ENCODE data around the gene SERTAD1. TPM values are rescaled to one million over a fixed set of nuclear protein-coding genes. Genes with fewer than 3 reads are reported as not detected.

SERTAD1 gene
- total RNA-seq, 1 experiment from 2014 or later = 21.7 TPM

- DNase-seq (ENCODE audit: low read depth) = no peak
Measured at GRCh38 chr19:40407714-40408597, 17.8 kb downstream of the SERTAD1 start.

GRCh38 chr19:40403262-40403984, 22.4 kb downstream of the SERTAD1 start:
- DNase-seq (ENCODE audit: low read depth) = peak; percentile 84

DNA sequence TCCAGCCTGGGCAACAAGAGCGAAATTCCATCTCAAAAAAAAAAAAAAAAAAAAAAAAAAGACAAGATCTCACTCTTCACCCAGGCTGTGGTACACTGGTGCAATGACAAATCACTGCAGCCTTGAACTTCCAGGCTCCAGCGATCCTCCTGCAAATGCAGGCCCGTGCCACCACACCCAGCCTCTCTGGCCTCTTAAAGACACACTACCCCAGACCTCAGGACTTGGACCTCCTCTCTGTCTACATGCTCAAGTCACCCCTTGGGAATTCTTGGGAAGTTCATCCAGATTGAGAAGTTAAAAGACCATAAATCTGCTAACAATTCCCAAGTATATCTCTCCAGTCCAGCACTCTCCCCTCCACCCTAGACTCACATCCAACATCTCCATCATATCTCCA, 25.2 kb downstream of the SERTAD1 start:
- DNase-seq (ENCODE audit: low read depth) = no peak

DNA sequence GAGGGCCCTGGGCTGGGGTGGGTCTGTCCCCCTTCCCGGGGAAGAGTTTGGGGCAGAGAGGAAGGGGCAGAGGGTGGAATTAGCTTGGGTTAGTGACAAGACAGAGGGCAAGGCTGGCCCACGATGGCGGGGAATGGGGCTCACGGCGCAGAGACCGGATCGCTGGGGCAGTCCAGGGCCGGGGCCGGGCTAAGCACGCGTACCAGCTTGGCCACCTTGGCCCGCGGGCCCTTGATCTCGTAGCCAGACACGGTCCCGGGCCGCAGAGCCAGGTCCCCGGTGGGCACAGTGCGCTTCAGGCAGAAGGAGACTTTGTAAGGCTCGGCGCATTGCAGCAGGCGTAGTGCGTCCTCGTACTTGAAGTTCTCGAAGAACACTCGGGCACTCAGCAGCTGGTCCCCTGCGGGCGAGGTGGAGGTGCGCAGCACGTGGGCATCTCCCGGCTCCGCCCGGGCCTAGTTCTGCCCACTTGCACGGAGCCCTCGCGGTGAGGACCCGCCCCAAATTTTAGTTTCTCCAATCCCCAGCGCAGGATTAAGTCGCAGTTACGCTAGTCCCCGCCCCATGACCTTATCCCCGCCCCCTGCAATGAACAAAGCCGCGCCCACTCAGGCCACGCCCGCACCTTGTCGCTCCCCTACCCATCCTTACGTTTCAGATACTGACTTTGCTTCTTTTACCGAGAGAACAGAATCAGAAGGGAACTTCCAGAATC, 27.2 kb downstream of the SERTAD1 start:
- no peak for DNase-seq (ENCODE audit: low read depth)

DNA sequence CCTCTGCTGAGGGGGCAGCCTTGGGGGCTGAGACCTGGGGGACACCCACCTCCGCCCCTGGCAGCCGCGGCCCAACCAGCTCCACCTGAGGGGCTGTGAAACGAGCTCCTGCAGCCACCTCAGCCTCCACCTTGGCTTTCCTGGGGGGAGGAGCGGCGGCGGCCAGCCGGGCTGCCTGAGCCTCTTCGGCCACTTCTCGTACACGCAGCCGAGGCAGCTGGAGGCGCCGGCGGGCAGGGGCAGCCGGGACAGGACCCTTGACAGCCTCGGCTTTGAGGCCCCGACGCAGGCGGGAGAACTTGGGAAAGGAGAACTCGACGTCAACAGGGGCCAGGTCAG, 28.3 kb downstream of the SERTAD1 start:
- DNase-seq (ENCODE audit: low read depth) = no peak

DNA sequence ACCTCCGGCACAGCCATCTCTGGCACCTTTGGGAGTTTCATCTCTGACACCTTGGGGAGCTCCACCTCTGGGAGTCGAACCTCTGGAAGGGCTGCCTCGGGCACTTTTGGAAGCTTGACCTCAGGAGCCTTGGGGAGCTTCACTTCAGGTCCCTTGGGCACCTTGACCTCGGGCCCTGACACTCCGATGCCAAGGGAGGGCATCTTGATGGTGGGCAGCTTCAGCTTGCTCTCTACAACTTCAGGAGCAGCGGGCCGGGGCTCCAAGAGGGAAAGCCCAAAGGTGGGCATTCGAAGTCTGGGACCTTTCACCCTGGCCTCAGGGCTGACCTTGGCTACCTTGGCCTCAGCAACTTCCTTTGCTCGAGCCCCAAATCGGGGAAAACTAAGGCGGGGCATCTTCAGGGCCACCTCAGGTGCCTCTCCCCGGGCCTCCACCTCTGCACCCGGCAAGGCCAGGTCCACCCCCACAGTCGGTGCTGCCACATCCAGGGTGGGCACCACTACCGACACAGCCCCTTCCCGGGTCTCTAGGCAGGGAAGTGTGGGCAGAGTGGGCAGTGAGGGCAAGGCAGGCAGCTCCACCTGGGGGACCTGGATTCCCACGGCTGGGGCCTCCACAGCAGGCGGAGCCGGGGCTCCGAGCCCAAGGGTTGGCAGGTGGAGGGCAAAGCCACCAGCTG, 28.8 kb downstream of the SERTAD1 start:
- no peak for DNase-seq (ENCODE audit: low read depth)

DNA sequence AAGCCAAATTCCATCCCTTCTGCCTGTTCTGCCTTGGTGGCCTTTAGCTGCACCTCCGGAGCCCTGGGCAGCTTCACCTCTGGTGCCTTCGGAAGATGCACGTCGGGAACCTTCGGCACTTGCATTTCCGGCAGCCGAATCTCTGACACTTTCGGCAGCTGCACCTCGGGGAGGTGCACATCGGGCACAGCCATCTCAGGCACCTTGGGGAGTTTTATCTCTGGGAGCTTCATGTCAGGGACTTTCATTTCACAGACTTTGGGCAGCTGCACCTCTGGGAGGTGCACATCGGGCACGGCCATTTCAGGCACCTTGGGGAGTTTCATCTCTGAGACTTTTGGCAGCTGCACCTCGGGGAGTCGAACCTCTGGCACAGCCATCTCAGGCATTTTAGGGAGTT, 29.8 kb downstream of the SERTAD1 start:
- no peak for DNase-seq (ENCODE audit: low read depth)

GRCh38 chr19:40394816-40395210, 31.0 kb downstream of the SERTAD1 start:
- no peak for DNase-seq (ENCODE audit: low read depth)

DNA sequence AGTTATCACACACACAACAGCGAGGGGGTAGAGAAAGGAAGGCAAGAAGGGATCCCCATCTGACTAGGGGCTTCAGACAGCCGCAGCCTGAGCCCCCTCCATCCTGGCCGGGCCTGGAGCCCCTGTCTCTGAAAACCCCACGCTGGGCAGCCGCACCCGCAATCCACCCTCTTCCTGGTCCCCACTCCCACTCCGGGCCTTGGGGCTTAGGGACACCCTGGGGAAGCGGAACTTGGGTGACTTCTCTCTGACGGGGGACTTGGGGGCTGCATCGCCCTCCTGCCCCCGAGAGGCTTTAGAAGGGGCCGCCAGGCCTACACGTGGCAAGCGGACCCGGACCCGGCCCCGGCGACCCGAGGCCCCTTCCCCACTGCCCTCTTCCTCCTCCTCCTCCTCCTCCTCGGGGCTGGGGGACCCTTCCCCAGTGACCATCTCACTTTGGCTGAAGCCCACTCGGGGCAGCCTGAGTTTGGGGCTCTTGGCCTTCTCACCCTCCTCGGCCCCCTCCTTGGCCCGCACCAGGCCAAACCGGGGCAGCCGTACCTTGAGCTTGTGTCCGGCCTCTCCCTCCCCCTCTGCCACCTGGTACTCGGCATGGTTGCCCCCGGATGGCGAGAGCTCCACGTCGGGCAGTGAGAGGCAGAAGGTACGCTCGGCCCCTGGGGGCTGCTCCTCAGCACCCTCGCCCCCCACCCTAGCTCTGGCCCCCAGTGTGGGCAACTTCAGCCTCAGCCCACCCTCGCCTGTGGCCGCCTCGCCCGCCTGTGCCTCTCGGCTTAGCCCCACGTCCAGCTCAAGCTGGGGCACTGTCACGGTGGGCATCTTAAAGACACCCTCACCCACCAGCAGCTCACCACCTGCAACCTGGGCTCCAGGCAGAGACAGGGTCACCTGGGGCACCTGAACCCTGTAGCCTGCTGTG, 31.6 kb downstream of the SERTAD1 start:
- no peak for DNase-seq (ENCODE audit: low read depth)

- no peak for DNase-seq (ENCODE audit: low read depth)
Measured at GRCh38 chr19:40392894-40393517, 32.8 kb downstream of the SERTAD1 start.

DNA sequence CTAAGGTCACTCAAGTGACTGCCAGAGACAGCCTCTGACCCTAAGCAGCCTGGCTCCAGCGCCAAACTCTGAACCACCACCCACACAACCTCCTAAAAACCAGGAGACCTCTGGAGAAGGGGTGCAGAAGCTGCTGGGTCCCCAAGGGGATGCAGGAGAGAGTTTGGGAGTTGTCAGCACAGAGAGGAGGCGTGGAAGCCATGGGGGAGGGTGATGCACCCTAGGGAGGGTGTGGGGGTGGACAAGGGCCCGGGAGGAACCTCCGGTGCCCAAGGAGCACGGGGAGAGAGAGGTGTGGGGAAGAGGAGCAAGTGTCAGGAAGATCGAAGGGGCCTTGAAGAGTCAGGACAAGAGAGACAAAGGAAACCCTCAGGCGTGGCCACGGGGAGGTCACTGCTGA, 33.7 kb downstream of the SERTAD1 start:
- no peak for DNase-seq (ENCODE audit: low read depth)

- DNase-seq (ENCODE audit: low read depth) = no peak
Measured at GRCh38 chr19:40390084-40390742, 35.6 kb downstream of the SERTAD1 start, which contains the start of gene HIPK4. TSS of gene HIPK4 (minus strand) at chr19:40390181. CDS start at chr19:40389902, 279 bp downstream.

- DNase-seq (ENCODE audit: low read depth) = no peak
Measured at GRCh38 chr19:40389404-40390083, 36.2 kb downstream of the SERTAD1 start.

DNA sequence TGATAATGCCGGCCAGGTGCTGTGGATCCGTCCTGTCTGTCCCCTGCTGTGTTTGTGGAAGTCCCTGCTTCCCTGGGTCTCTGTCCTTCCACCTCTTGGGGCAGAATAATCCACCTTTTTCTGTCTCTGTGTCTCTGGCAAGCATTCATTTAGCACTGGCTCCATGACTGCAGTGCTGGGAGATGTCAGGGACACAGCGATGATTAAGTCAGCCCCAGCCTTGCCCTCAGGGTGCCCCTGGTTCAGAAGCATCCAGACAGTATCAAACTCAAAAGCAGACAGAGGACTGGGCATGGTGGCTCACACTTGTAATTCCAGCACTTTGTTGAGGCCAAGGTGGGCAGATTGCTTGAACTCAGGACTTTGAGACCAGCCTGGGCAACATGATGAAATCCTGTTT, 37.3 kb downstream of the SERTAD1 start:
- DNase-seq (ENCODE audit: low read depth) = no peak

GRCh38 chr19:40387155-40387554, 38.6 kb downstream of the SERTAD1 start:
- peak; percentile 28 for DNase-seq (ENCODE audit: low read depth)

GRCh38 chr19:40383668-40384248, 42.0 kb downstream of the SERTAD1 start:
- DNase-seq (ENCODE audit: low read depth) = no peak

DNA sequence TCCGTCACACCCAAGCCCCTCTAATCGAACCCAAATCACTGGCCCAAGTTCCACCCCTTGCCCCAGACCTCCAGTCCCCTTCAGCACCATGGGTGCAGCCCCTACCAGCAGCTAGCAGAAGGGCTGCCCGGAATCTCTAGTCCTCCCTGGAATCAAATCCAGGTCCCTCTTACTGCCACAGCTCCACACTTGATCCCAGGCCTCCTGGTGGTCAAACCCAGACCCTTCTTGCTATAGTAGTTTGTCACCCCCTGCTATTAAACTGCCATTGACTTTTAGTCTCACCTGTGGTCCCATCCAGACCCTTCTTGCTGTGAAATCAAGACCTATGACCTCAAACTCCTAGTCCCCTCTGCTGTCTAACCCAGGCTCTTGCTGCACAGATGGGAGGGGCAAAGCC, 44.5 kb downstream of the SERTAD1 start:
- DNase-seq (ENCODE audit: low read depth) = no peak

DNA sequence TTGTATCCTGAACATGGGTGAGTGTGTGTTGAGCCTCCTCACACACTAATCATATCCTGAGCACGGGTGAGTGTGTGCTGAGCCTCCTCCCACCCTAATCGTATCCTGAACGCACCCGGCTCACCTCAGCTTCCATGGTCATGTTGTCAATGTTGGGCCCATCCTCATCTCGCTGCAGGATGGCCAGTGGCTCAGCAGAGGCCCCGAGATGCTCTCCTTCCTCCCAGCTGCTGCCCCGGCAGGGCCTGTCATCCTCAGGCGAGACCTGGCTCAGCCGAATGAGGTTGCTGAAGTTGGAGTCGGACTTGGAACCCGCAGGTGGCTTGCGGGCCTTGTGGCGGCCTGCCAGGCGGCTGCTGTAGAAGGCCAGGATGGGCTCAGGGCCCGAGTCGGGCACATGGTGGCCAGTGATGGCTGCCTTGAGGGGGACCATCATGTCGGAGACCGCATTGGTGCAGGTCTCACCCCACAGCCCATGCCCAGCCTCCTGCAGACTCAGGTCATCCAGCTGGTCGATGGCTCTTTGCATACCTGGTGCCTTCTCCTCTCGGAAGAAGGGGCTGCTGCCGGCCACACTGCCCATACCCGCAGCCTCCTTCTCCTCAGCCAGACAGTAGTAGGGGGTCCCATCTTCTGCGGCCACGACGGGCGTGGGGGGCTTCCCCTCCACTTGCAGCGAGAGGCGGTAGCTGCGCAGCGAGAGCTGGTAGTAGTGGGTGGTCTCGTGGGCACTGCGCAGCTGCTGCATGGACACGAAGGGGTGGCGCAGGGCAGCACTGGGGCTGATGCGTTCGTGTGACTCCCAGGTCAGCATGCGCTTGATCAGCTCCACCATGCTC, 45.4 kb downstream of the SERTAD1 start:
- DNase-seq (ENCODE audit: low read depth) = no peak

Measured in LHCN-M2 (cell line).